HUES48 (cell line): Measurements from ENCODE around the gene RAB23.
"Not testable (repeated sequence)": the region's sequence is repeated elsewhere in the genome, so short reads cannot be mapped to it uniquely, and the experiment has no call there.

Experiments
- H3K27ac ChIP-seq: one replicate; pipeline ENCODE4 v1.7.0; 2013; ENCODE audit warnings: low read depth, low read length, inconsistent platforms
- H3K27me3 ChIP-seq: 2 replicates; pipeline ENCODE4 v1.6.1; 2013; ENCODE audit warnings: mild to moderate bottlenecking, low read length; ENCODE audit not compliant: control insufficient read depth, insufficient read depth
- H3K36me3 ChIP-seq: 2 replicates; pipeline ENCODE4 v1.6.1; 2013; ENCODE audit warnings: low read length; ENCODE audit not compliant: control insufficient read depth, insufficient read depth
- H3K4me1 ChIP-seq: 2 replicates; pipeline ENCODE4 v1.6.1; 2013; ENCODE audit warnings: mild to moderate bottlenecking, low read length; ENCODE audit not compliant: control insufficient read depth, insufficient read depth
- H3K4me3 ChIP-seq: 2 replicates; pipeline ENCODE4 v1.5.1; 2013; ENCODE audit warnings: mild to moderate bottlenecking, low read depth, low read length
- H3K9ac ChIP-seq: 2 replicates; pipeline ENCODE4 v1.6.1; 2013; ENCODE audit warnings: mild to moderate bottlenecking, low read depth, low read length, moderate library complexity
- H3K9me3 ChIP-seq: 2 replicates; pipeline ENCODE4 v1.6.1; 2013; ENCODE audit warnings: low read length; ENCODE audit not compliant: control insufficient read depth, insufficient read depth

Gene RAB23

GRCh38 chr6:57256541-57256940, 34.4 kb upstream of the RAB23 start:
- Histone ChIP-seq H3K36me3 (no peaks in the 10 kb centered on the region), H3K9ac (no peak overlapping the region), H3K4me1 (no peaks in the 10 kb centered on the region), H3K4me3 (no peak overlapping the region), H3K27ac (no peak overlapping the region), H3K27me3 (no peaks in the 10 kb centered on the region), H3K9me3 (no peaks in the 10 kb centered on the region)

GRCh38 chr6:57255451-57256169, 33.5 kb upstream of the RAB23 start:
- no peak overlapping the region for H3K9ac ChIP-seq
- H3K4me1 ChIP-seq = no peaks in the 10 kb centered on the region
- no peak overlapping the region for H3K4me3 ChIP-seq
- no peaks in the 10 kb centered on the region for H3K9me3 ChIP-seq
- H3K36me3 ChIP-seq = no peaks in the 10 kb centered on the region
- no peak overlapping the region for H3K27ac ChIP-seq
- H3K27me3 ChIP-seq = no peaks in the 10 kb centered on the region

GRCh38 chr6:57254055-57254717, 32.1 kb upstream of the RAB23 start:
- Histone ChIP-seq H3K4me3 (no peak overlapping the region), H3K9ac (no peak overlapping the region), H3K4me1 (no peaks in the 10 kb centered on the region), H3K9me3 (no peaks in the 10 kb centered on the region), H3K36me3 (no peaks in the 10 kb centered on the region), H3K27me3 (no peaks in the 10 kb centered on the region), H3K27ac (no peak overlapping the region)

DNA sequence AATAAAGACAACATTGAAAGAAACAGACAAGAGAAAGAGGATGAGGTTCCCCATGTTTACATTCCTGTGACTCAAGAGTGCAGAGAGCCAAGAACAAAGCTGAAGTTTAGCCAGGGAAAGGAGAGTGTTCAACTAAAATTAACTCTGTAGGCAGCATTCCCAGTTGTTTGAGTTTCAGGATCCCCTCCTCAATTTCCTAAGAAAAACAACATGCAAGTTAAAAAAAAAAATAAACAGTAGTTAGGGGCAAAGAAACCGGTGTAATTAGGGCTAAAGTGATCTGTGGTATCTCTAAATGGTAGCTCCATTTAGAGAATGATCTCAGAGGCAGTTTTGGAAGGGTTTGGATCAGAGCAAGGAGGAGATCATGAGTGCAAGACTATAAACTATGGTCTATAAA, 30.9 kb upstream of the RAB23 start:
- no peaks in the 10 kb centered on the region for H3K4me1 ChIP-seq
- H3K27me3 ChIP-seq = no peaks in the 10 kb centered on the region
- H3K27ac ChIP-seq = no peak overlapping the region
- H3K9ac ChIP-seq = no peak overlapping the region
- no peak overlapping the region for H3K4me3 ChIP-seq
- no peaks in the 10 kb centered on the region for H3K9me3 ChIP-seq
- no peaks in the 10 kb centered on the region for H3K36me3 ChIP-seq

DNA sequence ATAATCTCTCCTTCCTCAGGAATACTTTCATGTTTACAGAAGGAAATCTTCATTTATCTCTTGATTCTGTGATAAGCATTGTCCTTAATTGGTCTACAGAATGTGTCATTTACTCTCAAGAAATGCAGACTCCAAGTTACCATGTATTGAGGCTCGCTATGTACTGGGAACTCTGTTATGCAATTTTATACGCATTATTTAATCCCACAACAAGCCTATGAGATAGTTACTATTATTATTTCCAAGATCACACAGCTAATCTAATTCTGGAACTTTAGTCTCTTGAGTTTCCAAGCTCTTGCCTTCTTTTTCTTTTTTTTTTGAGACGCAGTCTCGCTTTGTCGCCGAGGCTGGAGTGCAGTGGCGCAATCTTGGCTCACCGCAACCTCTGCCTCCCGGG, 30.0 kb upstream of the RAB23 start:
- no peaks in the 10 kb centered on the region for H3K9me3 ChIP-seq
- H3K27me3 ChIP-seq = no peaks in the 10 kb centered on the region
- H3K36me3 ChIP-seq = no peaks in the 10 kb centered on the region
- H3K9ac ChIP-seq = no peak overlapping the region
- no peak overlapping the region for H3K4me3 ChIP-seq
- H3K4me1 ChIP-seq = no peaks in the 10 kb centered on the region
- no peak overlapping the region for H3K27ac ChIP-seq

DNA sequence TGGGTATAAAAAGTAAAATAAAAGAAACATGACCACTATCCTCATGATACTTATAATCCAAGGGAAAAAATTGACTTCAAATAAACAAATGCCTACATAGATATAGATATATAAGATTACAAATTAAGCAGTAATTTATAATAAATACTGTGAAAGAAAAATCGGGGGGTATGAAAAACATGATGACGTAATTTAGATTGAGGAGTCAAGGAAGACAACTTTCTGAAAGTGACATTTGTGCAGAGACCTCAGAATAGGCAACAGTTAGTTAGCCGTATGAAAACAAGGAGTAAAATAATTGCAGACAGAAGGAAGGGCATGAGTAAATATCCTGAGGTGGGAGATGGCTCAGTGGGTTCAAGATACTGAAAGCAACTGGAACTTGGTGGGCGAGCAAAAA, 28.2 kb upstream of the RAB23 start:
- H3K4me3 ChIP-seq = no peak overlapping the region
- H3K36me3 ChIP-seq = no peaks in the 10 kb centered on the region
- H3K4me1 ChIP-seq = no peaks in the 10 kb centered on the region
- H3K9me3 ChIP-seq = no peaks in the 10 kb centered on the region
- no peak overlapping the region for H3K9ac ChIP-seq
- no peak overlapping the region for H3K27ac ChIP-seq
- H3K27me3 ChIP-seq = no peaks in the 10 kb centered on the region

- no peak overlapping the region for H3K9ac ChIP-seq
- H3K27me3 ChIP-seq = no peaks in the 10 kb centered on the region
- H3K4me3 ChIP-seq = no peak overlapping the region
- H3K27ac ChIP-seq = no peak overlapping the region
- H3K36me3 ChIP-seq = no peaks in the 10 kb centered on the region
- no peaks in the 10 kb centered on the region for H3K4me1 ChIP-seq
- no peaks in the 10 kb centered on the region for H3K9me3 ChIP-seq
Measured at GRCh38 chr6:57248311-57248895, 26.3 kb upstream of the RAB23 start.

- Histone ChIP-seq H3K27me3 (no peaks in the 10 kb centered on the region), H3K9me3 (no peaks in the 10 kb centered on the region), H3K4me3 (no peak overlapping the region), H3K9ac (no peak overlapping the region), H3K4me1 (0 out of 2 replicates have a peak, but pooled peaks cover 2% of the 10 kb centered on the region), H3K36me3 (no peaks in the 10 kb centered on the region), H3K27ac (no peak overlapping the region)
Measured at GRCh38 chr6:57247603-57248002, 25.5 kb upstream of the RAB23 start.

DNA sequence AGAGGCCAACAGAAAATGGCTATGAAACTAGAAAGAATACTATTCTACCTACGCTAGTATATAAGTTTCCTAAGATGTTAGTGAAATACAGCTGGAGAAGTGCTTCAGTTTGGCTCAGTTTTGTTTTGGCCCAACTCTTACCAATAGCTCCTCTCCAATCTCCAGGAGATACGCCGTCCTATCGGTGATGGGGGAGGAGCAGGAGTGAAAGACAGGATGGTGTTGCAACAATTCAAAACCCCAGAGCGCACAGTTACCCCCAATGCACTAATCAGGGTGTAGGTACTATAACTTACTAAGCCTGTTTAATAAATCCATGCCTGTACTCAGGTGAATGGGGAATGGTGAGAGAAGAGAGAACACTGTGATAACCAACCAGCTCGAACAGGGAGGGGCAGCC, 24.2 kb upstream of the RAB23 start:
- H3K27ac ChIP-seq = no peak overlapping the region
- H3K9me3 ChIP-seq = no peaks in the 10 kb centered on the region
- H3K4me1 ChIP-seq = 0 out of 2 replicates have a peak, but pooled peaks cover 4% of the 10 kb centered on the region
- no peaks in the 10 kb centered on the region for H3K27me3 ChIP-seq
- no peak overlapping the region for H3K9ac ChIP-seq
- H3K4me3 ChIP-seq = no peak overlapping the region
- H3K36me3 ChIP-seq = no peaks in the 10 kb centered on the region

DNA sequence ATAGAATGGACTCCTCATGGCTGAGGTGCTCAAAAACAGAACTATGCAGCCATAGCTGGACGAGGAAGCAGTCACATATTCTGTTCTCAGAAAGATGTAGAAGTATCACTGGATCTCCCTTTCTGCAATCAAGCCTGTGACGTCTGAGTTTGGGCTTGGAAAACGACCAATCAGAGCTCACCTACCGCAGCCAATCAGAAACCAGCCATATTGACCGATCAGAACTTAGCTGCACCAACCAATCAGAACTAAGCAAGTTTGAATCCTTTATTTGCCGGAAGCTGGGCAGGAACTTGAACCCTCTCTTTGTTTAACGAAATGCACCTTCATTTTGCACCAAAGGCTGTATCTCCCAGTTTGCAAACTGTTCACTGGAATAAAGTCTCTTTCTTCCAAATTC, 21.8 kb upstream of the RAB23 start:
- H3K36me3 ChIP-seq = no peaks in the 10 kb centered on the region
- 0 out of 2 replicates have a peak, but pooled peaks cover 4% of the 10 kb centered on the region for H3K4me1 ChIP-seq
- no peaks in the 10 kb centered on the region for H3K9me3 ChIP-seq
- no peaks in the 10 kb centered on the region for H3K27me3 ChIP-seq
- H3K4me3 ChIP-seq = no peak overlapping the region
- no peak overlapping the region for H3K27ac ChIP-seq
- H3K9ac ChIP-seq = no peak overlapping the region

DNA sequence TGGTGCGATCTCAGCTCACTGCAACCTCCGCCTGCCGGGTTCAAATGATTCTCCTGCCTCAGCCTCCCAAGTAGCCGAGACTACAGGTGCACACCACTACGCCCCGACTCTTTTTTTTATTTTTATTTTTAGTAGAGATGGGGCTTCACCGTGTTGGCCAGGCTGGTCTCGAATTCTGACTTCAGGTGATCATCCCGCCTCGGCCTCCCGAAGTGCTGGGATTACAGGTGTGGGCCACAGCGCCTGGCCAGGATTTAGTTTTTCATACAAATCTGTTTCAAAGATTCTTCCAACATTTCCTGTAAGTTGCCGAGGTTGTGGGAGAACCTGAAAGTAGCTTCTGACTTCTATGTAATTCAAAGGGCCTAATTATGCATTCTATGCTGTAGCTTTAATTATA, 21.4 kb upstream of the RAB23 start:
- H3K4me1 ChIP-seq, H3K9ac ChIP-seq, H3K36me3 ChIP-seq, H3K9me3 ChIP-seq, H3K27me3 ChIP-seq, H3K27ac ChIP-seq, H3K4me3 ChIP-seq: not testable (repeated sequence)
